Daoy (cell line): ENCODE results near the gene ORC5. TPM values are rescaled to one million over a fixed set of nuclear protein-coding genes. Genes with fewer than 3 reads are reported as not detected.
"Not testable (repeated sequence)": the region's sequence is repeated elsewhere in the genome, so short reads cannot be mapped to it uniquely, and the experiment has no call there.

ENCODE experiments used
- DNase-seq: peaks from one replicate; pipeline ENCODE4 v3.0.0-alpha.2; 2015; ENCODE audit warnings: low read depth
- total RNA-seq: library from RNA; depleted of rRNA; stranded (reverse); fragments of >200 nt; shearing (Covaris generic); gene quantifications from 2 replicates; pipeline ENCODE4 v1.2.3, GENCODE V29; 2014; rRNA removed

Gene ORC5
- 94.9 and 98.7 TPM in 2 replicates for total RNA-seq

DNA sequence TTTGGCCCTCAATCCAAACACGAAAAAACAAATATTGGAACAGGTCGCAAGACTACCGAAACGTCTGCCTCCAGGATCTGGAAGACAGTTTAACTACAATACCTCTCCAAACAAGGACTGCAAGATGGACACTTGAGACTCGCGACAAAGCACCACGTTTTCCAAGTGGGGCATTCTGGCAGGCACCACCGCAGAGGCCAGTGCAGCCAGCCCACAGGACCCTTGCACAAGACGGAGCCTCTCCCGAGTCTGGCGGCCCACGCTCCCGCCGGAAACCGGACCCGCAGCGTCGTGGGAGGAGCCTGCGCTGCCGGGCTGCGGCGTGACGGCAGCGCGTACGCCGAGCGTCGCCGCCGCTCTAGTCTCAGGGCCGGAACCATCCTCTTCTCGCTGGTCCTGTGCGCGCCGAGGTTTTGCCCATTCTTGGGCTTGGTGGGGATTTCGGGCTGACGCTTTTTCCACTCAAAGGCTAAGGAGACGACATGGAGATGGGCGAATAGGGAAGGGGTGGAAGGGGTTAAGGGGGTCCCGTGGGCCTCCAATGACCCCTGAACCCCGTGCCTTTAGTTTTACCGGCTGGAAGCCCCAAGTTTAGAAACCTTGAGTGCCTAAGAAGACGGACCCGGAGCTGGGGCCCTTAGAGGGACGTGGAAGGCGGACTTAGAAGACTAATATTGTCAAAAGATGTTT, at the start of gene ORC5:
Gene ORC5 (minus strand): TSS at position 283 of the 690 bp plus-strand sequence. CDS start 109 bp downstream, at position 174.
- DNase-seq, result peak; percentile 98

DNA sequence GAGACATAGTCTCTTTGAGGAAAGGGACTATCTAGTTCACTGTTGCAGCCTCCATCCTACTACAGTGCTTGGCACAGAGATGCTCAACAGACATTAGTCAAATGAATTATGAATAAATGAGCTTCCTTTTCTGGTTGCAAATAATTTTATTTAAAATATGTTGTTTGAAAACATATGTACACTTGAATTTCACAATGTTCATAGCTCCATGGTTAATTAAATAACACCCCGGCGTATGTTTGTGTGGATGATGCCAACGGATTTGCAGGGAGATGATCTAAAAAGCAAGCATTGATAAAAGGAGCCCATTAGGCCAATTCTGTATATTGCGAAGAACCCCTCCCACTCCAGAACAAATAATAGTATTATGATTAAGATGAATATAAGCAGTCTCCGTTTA, 47.8 kb upstream of the ORC5 start:
- no peak for DNase-seq

- DNase-seq, result no peak
Measured at GRCh38 chr7:104255194-104255593, 47.4 kb upstream of the ORC5 start.

GRCh38 chr7:104254696-104255095, 46.9 kb upstream of the ORC5 start:
- DNase-seq, result no peak

DNA sequence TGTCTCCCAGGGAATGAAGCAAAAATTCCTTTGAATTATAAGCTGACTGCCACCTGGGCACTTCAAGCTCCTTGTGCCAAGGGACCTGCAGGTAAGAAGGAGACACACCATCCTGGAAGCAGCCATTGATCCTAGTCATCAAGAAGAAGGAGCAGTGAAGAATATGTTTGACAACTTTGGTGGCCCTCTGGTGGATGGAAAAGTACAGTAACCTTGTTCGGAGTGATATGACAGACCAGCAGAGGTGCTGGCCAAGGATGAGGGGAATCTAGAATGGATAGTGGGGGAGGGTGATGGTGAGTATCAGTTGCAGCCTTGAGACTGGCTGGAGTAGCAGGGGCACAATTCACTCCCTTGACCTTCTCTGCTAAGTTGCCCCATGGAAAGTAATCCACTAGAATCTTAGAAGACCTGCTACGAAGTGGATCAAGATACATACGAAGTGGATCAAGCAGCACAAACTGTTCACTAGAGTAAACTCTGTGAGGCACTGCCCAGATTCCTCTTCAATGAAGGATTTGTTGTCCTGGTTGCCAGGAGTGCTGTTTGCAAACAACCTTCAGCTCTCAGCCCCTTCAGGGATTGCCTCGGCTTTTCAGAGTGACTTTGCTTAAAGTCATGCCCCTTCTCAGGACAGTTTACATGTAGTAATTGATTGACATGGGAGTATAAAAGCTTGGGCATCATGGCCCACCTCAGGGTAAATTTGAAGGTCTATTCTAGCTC, 44.8 kb upstream of the ORC5 start:
- DNase-seq, result no peak

GRCh38 chr7:104242638-104243037, 34.8 kb upstream of the ORC5 start:
- DNase-seq, result no peak

DNA sequence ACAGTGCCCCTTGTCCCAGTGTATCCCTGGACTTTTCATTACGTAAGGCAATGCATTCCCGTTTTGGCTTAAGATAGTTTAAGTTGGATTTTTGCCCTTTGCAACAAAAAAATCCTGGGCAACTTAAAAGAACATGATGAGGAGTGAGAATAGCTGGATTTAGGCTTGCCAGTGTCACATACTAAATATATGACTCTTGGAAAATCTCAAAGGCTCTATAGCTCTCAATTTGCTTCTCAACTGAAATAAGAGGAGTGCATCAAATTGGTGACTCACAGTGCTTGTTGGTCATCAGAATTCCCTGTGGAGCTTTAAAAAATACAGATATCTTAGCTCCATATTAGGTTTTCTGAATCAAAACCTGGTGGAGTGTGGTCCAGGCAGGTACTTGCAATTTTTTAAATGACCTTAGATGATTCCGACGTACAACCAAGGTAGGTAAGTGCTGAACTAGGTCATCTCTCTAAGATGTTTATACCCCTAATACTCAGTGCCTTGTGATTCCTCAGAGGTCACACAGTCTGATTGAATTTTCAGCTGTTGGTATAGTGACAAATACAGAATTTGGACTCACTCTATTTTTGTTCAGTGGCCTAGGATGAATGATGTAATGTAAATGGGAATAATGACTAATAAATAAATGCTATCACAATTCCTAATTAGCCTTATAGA, 33.9 kb upstream of the ORC5 start:
- DNase-seq, result no peak

- no peak for DNase-seq
Measured at GRCh38 chr7:104241135-104241534, 33.3 kb upstream of the ORC5 start.

DNA sequence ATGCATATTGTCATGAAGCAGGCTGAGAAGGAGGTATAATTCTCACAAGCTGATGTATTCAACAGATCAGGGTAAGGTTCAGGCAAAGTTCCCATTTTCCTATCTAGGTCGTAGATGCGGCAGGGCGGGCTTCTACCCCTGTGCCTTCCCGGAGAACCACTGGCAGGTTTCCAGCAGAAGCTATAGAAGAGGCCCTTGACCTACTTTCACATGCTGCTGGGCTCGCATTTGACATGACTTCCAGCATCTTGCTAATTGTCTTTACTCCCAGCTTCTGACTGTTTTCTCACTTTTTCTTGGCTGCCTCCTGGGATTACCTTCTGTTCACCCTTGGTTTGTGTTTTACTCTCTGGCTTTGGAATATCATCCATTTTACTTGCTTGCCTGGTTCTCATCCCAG, 32.6 kb upstream of the ORC5 start:
- DNase-seq, result peak; percentile 38

GRCh38 chr7:104234990-104235389, 27.2 kb upstream of the ORC5 start:
- not testable (repeated sequence) for DNase-seq

GRCh38 chr7:104231054-104232046, 23.5 kb upstream of the ORC5 start:
- peak; percentile 72 for DNase-seq

DNA sequence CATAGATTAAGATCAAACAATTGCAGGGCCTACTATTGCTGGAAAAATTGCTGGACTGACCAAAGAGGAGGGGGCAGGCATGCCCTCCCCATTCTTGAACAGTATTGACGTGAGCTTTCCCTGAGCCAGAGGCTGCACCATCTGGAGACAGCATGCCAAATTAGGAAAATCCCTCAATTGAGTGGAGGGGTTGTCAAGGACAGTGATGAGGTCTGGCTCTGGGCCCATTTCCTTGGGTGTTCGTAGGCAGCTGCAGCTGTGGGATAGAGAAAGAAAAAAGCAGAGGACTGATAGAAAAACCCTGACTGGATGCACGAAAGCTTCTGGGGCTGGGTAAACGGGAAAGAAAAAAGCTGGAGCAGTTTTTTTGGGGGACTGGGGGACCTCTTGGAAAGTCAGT, 22.8 kb upstream of the ORC5 start:
- peak; percentile 49 for DNase-seq

DNA sequence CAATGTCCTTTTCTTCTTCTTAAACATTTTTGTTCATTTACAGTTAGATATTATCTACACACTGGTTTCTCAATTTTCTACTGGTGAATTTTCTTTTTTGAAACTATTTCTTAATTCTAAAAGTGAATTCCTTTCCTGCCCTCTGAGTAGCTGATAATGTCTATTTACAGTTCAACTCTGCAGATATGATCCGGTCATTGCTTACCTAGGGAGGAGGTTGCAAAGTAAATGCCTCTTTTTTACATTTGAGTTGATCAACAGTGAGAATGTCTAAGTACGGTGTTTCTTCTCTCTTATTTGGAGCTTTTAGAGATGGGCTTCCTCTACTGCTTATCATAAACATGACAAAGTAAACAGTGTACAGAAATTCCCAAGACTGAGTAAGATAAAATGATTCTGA, 20.6 kb upstream of the ORC5 start:
- no peak for DNase-seq

DNA sequence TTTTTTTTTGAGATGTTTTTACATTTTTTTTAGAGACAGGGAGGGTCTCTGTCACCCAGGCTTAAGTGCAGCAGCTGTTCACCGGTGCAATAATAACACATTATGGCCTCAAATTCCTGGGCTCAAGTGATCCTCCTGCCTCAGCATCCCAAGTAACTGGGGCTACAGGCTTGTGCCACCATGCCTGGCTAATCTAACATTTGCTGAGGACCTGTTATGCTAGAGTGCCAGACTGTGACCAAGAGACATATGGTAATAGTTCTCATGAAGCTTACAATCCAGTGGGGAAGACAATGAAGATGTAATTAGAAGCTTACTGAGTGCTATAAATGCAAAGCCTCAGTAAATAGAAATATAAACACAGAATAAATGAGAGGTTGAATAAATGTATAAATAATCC, 17.6 kb upstream of the ORC5 start:
- DNase-seq, result no peak

GRCh38 chr7:104217620-104218019, 9.8 kb upstream of the ORC5 start:
- no peak for DNase-seq

DNA sequence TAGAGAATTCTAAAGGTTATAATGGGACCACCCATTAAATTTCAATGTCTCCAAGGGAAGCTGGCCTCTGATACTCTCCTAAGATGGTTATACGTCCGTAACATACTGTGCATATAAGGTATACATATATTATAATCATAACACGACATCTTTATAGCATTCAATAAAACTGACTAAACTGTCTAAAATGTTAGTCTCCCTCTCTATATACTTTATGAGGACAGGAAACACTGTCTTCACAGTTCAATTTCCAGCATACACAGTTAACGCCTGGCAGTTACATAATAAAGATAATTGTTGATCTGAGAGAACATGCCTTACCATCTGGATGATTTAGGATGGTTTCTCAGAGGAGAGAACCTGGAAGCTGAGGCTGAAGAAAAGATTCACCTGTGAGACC, 1.2 kb upstream of the ORC5 start:
- no peak for DNase-seq

- no peak for DNase-seq
Measured at GRCh38 chr7:104208421-104208780, 588 bp upstream of the ORC5 start.

GRCh38 chr7:104207348-104207730, 474 bp downstream of the ORC5 start:
- DNase-seq, result no peak

GRCh38 chr7:104206841-104207240, 972 bp downstream of the ORC5 start:
- no peak for DNase-seq

GRCh38 chr7:104198673-104199278, 9.0 kb downstream of the ORC5 start:
- no peak for DNase-seq

DNA sequence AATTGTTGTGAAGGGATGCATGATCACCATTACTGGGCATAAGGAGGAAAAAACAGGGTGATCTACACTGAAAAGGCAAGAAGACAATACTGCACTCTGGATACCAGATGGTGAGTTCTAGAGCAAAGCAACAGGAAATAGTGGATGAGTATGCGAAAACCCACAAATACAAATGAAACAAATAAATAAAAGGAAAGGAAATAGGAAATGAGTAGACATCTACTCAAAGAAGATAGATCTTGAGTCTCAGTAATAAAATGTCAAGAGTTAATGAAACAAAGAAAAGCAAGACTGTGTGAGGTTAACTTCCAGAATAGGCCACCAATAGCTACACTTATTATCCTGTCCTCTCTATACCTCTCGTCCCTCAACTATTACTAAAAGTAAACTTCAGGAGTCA, 11.7 kb downstream of the ORC5 start:
- no peak for DNase-seq
